Body of pancreas (tissue), 4 donors: ENCODE results near the gene CAPG. TPM values are rescaled to one million over a fixed set of nuclear protein-coding genes. Genes with fewer than 3 reads are reported as not detected.

Experiments
- ATAC-seq: fragments of 150-250 bp; one replicate; pipeline ENCODE4 v1.9.1; 2016
- DNase-seq, 4 donors: peaks; one replicate each; pipeline ENCODE4 v3.0.0-alpha.2; 2019
- H3K27ac ChIP-seq, 4 donors: fragments of 200-600 bp; sonication (generic); 1 replicate in 3 of 4; 2 replicates in 1 of 4; pipeline versions ENCODE4 v1.5.1 to v1.6.1; 2016 to 2019; ENCODE audit warnings: mild to moderate bottlenecking in 1 of 4, mixed read lengths in 1 of 4, moderate library complexity in 1 of 4
- H3K27me3 ChIP-seq, 2 donors: fragments of 200-600 bp; sonication (generic); one replicate each; pipeline ENCODE4 v1.6.0; 2016; ENCODE audit warnings: mild to moderate bottlenecking in 1 of 2
- H3K36me3 ChIP-seq, 2 donors: fragments of 200-600 bp; sonication (generic); replicated peaks in 1 of 2; 2 replicates each; pipeline ENCODE4 v1.5.1; 2016; ENCODE audit warnings: low read depth in 2 of 2; ENCODE audit not compliant: insufficient read depth in 1 of 2
- H3K4me1 ChIP-seq: fragments of 200-600 bp; sonication (generic); one replicate; pipeline ENCODE4 v1.6.0; 2016
- H3K4me3 ChIP-seq, 2 donors: fragments of 200-600 bp; sonication (generic); 1 replicate in 1 of 2; 2 replicates in 1 of 2; pipeline ENCODE4 v1.5.1; 2016 to 2019
- H3K9me3 ChIP-seq, 3 donors: fragments of 200-600 bp; sonication (generic); 1 replicate in 2 of 3; 2 replicates in 1 of 3; pipeline ENCODE4 v1.5.1; 2016
- CTCF ChIP-seq, 7 experiments: fragments of 450-650 bp in 4 of 7; fragments of 200-600 bp in 3 of 7; sonication (generic) in 3 of 7; IDR thresholded peaks; one replicate each; pipeline ENCODE4 v1.5.1; 2016 to 2019; ENCODE audit warnings: antibody characterized with exemption in 7 of 7
- POLR2A ChIP-seq, 3 donors: fragments of 450-650 bp; IDR thresholded peaks; one replicate each; pipeline ENCODE4 v1.6.1; 2016; ENCODE audit warnings: antibody characterized with exemption in 3 of 3, mild to moderate bottlenecking in 2 of 3
- WGBS, 2 donors: methylation state at CpG; one replicate each; pipeline ENCODE4 v1.1.5; 2017; 5-methylcytosine and 5-hydroxymethylcytosine counted together
- intact Hi-C: fragments of 100-400 bp; cut with DNase I; formaldehyde crosslinking; loops from one replicate; pipeline ENCODE4 v1.15.1; 2023
- total RNA-seq, 2 donors: library from RNA; depleted of rRNA; stranded (reverse); fragments of >200 nt; gene quantifications; one replicate each; pipeline ENCODE4 v1.1.0, GENCODE V29; 2016

Gene CAPG
- total RNA-seq, 2 donors from 2014 or later, result 26.0 to 35.0 TPM

GRCh38 chr2:85439025-85439472 is 28.9 kb upstream of the CAPG start:
- WGBS, 2 donors, result 42 to 47% methylated on average over 5 to 6 of the region's 6 CpGs
- intact Hi-C loops, result no loop called here

GRCh38 chr2:85438201-85439024 is 28.2 kb upstream of the CAPG start:
- intact Hi-C loops, result no loop called here

More at GRCh38 chr2:85439025-85439472, 28.9 kb upstream of the CAPG start:
- Histone ChIP-seq H3K36me3 (no peaks in the 10 kb centered on the region), H3K27ac (peak overlapping the region; percentile 63 to 96 (median 88)), H3K9me3 (no peaks in the 10 kb centered on the region), H3K4me3 (no peak overlapping the region), H3K27me3 (no peaks in the 10 kb centered on the region), H3K4me1 (peaks cover 57% of the 10 kb centered on the region)
- TF ChIP-seq CTCF (IDR thresholded peaks at IDR 0.05), result no peak
- TF ChIP-seq POLR2A (IDR thresholded peaks at IDR 0.05), result no peak
- DNase-seq, result no peak
- ATAC-seq, result no peak

DNA sequence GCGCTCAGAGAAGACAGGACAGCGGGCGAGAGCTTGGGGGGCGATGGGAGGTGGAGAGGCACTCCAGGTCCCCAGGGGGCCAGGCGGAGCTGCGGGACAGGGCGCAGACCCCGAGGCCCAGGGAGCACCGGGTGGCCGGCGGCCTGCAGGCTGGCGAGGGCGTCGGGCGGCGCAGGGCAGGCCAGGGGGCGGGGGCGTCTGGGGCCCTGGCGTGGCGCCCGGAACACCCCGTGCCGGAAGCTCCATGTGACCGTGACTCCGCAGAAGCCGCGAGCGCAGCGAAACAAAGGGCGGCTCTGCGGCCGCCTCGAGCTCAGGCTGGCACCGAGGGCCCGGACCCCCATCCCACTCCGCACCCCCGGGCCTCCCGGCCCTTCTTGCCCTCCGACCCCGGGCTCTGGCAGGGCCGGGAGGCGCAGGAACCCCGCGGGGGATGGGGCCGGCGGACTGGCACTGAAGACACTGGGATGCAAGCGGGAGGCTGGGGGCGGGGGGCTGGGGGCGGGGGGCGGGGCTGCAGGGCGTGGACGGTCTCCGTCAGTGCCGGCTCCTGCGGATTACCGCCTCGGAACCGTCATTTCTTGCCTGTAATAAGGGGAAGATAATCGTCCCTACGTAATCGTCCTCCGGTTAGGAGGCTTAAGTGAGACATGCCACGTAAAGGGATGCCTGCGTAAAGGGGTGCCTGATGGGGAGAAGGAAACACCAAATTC is 27.5 kb upstream of the CAPG start:
- no peaks in the 10 kb centered on the region for H3K9me3 ChIP-seq
- WGBS, 2 donors, result 15 to 20% methylated on average over 9 to 46 of the region's 64 CpGs
- no peaks in the 10 kb centered on the region for H3K36me3 ChIP-seq
- H3K27me3 ChIP-seq, result no peaks in the 10 kb centered on the region
- peak; percentile 92 to 94 (median 92) for DNase-seq
- no peak for TF ChIP-seq CTCF (IDR thresholded peaks at IDR 0.05)
- peak; percentile 83 to 89 (median 87) for TF ChIP-seq POLR2A (IDR thresholded peaks at IDR 0.05)
- no peak overlapping the region for H3K4me3 ChIP-seq
- peak; percentile 86 for ATAC-seq
- intact Hi-C loops, result no loop called here
- peaks cover 71% of the 10 kb centered on the region for H3K4me1 ChIP-seq
- H3K27ac ChIP-seq, result peak overlapping the region; percentile 63 to 96 (median 88)

More at GRCh38 chr2:85438201-85439024, 28.2 kb upstream of the CAPG start:
- Histone ChIP-seq H3K9me3 (no peaks in the 10 kb centered on the region), H3K36me3 (no peaks in the 10 kb centered on the region), H3K27ac (peak overlapping the region; percentile 63 to 96 (median 88)), H3K4me1 (peaks cover 63% of the 10 kb centered on the region), H3K4me3 (no peak overlapping the region), H3K27me3 (no peaks in the 10 kb centered on the region)
- TF ChIP-seq CTCF (IDR thresholded peaks at IDR 0.05) (peak in 4 of 7 experiments; percentile 11 to 50 (median 45)), POLR2A (IDR thresholded peaks at IDR 0.05) (peak in 2 of 3 donors; percentile 25 to 48)
- WGBS, 2 donors, result 59 to 70% methylated on average over 10 to 19 of the region's 19 CpGs
- ATAC-seq (peak; percentile 48), DNase-seq (peak; percentile 50 to 69 (median 63))

DNA sequence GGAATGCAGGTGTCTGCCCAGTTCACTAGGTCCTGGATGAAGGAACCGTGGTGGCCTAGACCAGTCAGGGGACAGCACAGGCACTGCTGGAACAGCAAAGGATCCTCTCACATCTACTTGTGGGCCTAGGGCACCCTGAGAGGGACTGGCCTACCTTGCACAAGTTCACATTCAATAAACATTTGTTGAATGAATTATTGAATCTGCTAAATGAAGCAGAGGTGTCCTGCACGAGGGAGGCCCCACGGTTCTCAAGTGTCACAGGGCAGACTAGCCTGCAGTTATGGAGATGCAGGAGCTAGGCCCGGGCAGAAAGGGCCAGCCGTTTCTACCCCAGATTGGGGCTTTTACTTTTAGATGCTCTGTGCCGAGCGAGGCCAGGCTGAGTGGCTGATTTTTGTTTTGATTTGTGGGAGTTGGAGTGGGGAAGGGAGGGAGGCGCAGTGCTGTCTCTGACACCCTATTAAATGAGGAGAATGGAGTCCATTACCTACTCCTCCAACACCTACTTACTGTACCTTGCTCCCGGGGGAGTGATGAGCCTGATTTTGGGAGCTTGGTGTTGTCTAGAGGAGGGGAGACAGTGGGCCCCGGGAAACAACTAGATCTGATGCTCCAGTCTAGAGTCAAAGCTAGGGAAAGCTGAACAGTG is 26.8 kb upstream of the CAPG start:
- Histone ChIP-seq H3K4me1 (peaks cover 72% of the 10 kb centered on the region), H3K9me3 (no peaks in the 10 kb centered on the region), H3K27ac (peak overlapping the region; percentile 63 to 96 (median 88)), H3K27me3 (no peaks in the 10 kb centered on the region), H3K4me3 (no peak overlapping the region), H3K36me3 (no peaks in the 10 kb centered on the region)
- intact Hi-C loops, result no loop called here
- TF ChIP-seq CTCF (IDR thresholded peaks at IDR 0.05), result no peak
- TF ChIP-seq POLR2A (IDR thresholded peaks at IDR 0.05), result no peak
- DNase-seq (no peak), ATAC-seq (peak; percentile 1)
- 76 to 84% methylated on average over 9 to 10 of the region's 10 CpGs for WGBS, 2 donors
